Neural progenitor cell (in vitro differentiated cells): ENCODE results near the gene SLC50A1. TPM values are rescaled to one million over a fixed set of nuclear protein-coding genes. Genes with fewer than 3 reads are reported as not detected.

Experiments used
- DNase-seq: peaks from one replicate; pipeline ENCODE4 v3.0.0-alpha.2; 2016; ENCODE audit warnings: low spot score
- H2AFZ ChIP-seq: fragments of 200-600 bp; sonication (generic); replicated peaks from 2 replicates; pipeline ENCODE4 v1.6.1; 2016; ENCODE audit warnings: antibody characterized with exemption
- H3F3A ChIP-seq: fragments of 200-600 bp; sonication (generic); 2 replicates; pipeline ENCODE4 v1.6.1; 2016; ENCODE audit warnings: antibody characterized with exemption, low read depth
- H3K27ac ChIP-seq: fragments of 200-600 bp; sonication (generic); 2 replicates; pipeline ENCODE4 v1.5.1; 2016; ENCODE audit warnings: mild to moderate bottlenecking
- H3K27me3 ChIP-seq: fragments of 200-600 bp; sonication (generic); 2 replicates; pipeline ENCODE4 v1.6.1; 2016; ENCODE audit warnings: mild to moderate bottlenecking, moderate library complexity
- H3K36me3 ChIP-seq: fragments of 200-600 bp; sonication (generic); 2 replicates; pipeline ENCODE4 v1.5.1; 2016
- H3K4me1 ChIP-seq: fragments of 200-600 bp; sonication (generic); 2 replicates; pipeline ENCODE4 v1.6.1; 2016; ENCODE audit warnings: mixed run types
- H3K4me2 ChIP-seq: fragments of 200-600 bp; sonication (generic); 2 replicates; pipeline ENCODE4 v1.6.1; 2016
- H3K4me3 ChIP-seq: fragments of 200-600 bp; sonication (generic); 2 replicates; pipeline ENCODE4 v1.5.1; 2016
- H3K79me2 ChIP-seq: fragments of 200-600 bp; sonication (generic); 2 replicates; pipeline ENCODE4 v1.6.1; 2016; ENCODE audit warnings: low read depth
- H3K9ac ChIP-seq: fragments of 200-600 bp; sonication (generic); 2 replicates; pipeline ENCODE4 v1.6.1; 2016
- H3K9me3 ChIP-seq: fragments of 200-600 bp; sonication (generic); 2 replicates; pipeline ENCODE4 v1.5.1; 2016; ENCODE audit warnings: low read depth
- H4K20me1 ChIP-seq: fragments of 200-600 bp; sonication (generic); 2 replicates; pipeline ENCODE4 v1.6.1; 2016; ENCODE audit warnings: low read depth
- H3K27ac Mint-ChIP-seq: 3 replicates; pipeline ENCODE4 v1.8.0; 2021; ENCODE audit warnings: mixed read lengths
- H3K27me3 Mint-ChIP-seq: 2 replicates; pipeline ENCODE4 v1.8.0; 2022; ENCODE audit warnings: low read depth, mild to moderate bottlenecking, inconsistent platforms, moderate library complexity, mixed read lengths; ENCODE audit not compliant: insufficient read depth
- H3K36me3 Mint-ChIP-seq: 3 replicates; pipeline ENCODE4 v1.8.0; 2021; ENCODE audit warnings: mixed read lengths
- H3K4me1 Mint-ChIP-seq: 3 replicates; pipeline ENCODE4 v1.8.0; 2021; ENCODE audit warnings: mixed read lengths
- H3K4me3 Mint-ChIP-seq: 3 replicates; pipeline ENCODE4 v1.8.0; 2021; ENCODE audit warnings: mild to moderate bottlenecking, moderate library complexity, mixed read lengths
- H3K9me3 Mint-ChIP-seq: 3 replicates; pipeline ENCODE4 v1.8.0; 2020; ENCODE audit warnings: mixed read lengths
- CTCF ChIP-seq: fragments of 200-600 bp; sonication (generic); IDR thresholded peaks from 2 replicates; pipeline ENCODE4 v1.5.1; 2017; ENCODE audit warnings: antibody characterized with exemption, mild to moderate bottlenecking
- EZH2 ChIP-seq: fragments of 200-600 bp; sonication (generic); IDR thresholded peaks from 2 replicates; pipeline ENCODE4 v1.6.1; 2017; ENCODE audit warnings: antibody characterized with exemption, mild to moderate bottlenecking, moderate library complexity
- EZH2phosphoT487 ChIP-seq: fragments of 200-600 bp; sonication (generic); IDR thresholded peaks from 2 replicates; pipeline ENCODE4 v1.6.1; 2017; ENCODE audit warnings: antibody characterized with exemption
- total RNA-seq: library from RNA; depleted of rRNA; stranded (reverse); fragments of >200 nt; gene quantifications from 2 replicates; pipeline ENCODE4 v1.2.3, GENCODE V29; 2015; ENCODE audit warnings: low replicate concordance

SLC50A1 gene
- total RNA-seq, 1 donor from 2014 or later = 14.4 TPM

GRCh38 chr1:155104605-155105534 is 30.8 kb upstream of the SLC50A1 start:
- Histone ChIP-seq H3K4me1 (no peaks in the 10 kb centered on the region), H3K9ac (no peak overlapping the region), H3K36me3 (no peaks in the 10 kb centered on the region), H3K27ac (no peak overlapping the region), H2AFZ (no peak overlapping the region), H3K9me3 (no peaks in the 10 kb centered on the region), H3F3A (no peaks in the 10 kb centered on the region), H3K79me2 (no peaks in the 10 kb centered on the region), H3K4me3 (no peak overlapping the region), H3K27me3 (peaks cover 15% of the 10 kb centered on the region), H3K4me2 (no peak overlapping the region), H4K20me1 (no peaks in the 10 kb centered on the region)
- Mint-ChIP-seq H3K36me3 (no peaks in the 10 kb centered on the region), H3K4me1 (peaks cover 4% of the 10 kb centered on the region), H3K9me3 (no peaks in the 10 kb centered on the region), H3K4me3 (no peak overlapping the region), H3K27ac (no peak overlapping the region), H3K27me3 (peaks cover 8% of the 10 kb centered on the region)
- no peak for DNase-seq
- TF ChIP-seq EZH2phosphoT487 (no peak), CTCF (no peak), EZH2 (no peak)

- Histone ChIP-seq H3K79me2 (no peaks in the 10 kb centered on the region), H3K27me3 (peaks cover 15% of the 10 kb centered on the region), H3K27ac (no peak overlapping the region), H3K4me1 (no peaks in the 10 kb centered on the region), H2AFZ (peak overlapping the region; percentile 42), H3F3A (no peaks in the 10 kb centered on the region), H3K4me3 (no peak overlapping the region), H3K36me3 (no peaks in the 10 kb centered on the region), H3K9me3 (no peaks in the 10 kb centered on the region), H4K20me1 (no peaks in the 10 kb centered on the region), H3K4me2 (no peak overlapping the region), H3K9ac (no peak overlapping the region)
- TF ChIP-seq EZH2phosphoT487 = no peak
- no peak for TF ChIP-seq CTCF
- peaks cover 7% of the 10 kb centered on the region for H3K27me3 Mint-ChIP-seq
- no peak overlapping the region for H3K4me3 Mint-ChIP-seq
- H3K9me3 Mint-ChIP-seq = no peaks in the 10 kb centered on the region
- H3K36me3 Mint-ChIP-seq = no peaks in the 10 kb centered on the region
- peaks cover 4% of the 10 kb centered on the region for H3K4me1 Mint-ChIP-seq
- H3K27ac Mint-ChIP-seq = no peak overlapping the region
- no peak for DNase-seq
Observed at GRCh38 chr1:155105604-155106011, 30.0 kb upstream of the SLC50A1 start.

GRCh38 chr1:155106862-155107261 is 28.8 kb upstream of the SLC50A1 start:
- Histone ChIP-seq H3K27me3 (peaks cover 15% of the 10 kb centered on the region), H3K36me3 (no peaks in the 10 kb centered on the region), H2AFZ (no peak overlapping the region), H3K4me1 (no peaks in the 10 kb centered on the region), H3K79me2 (no peaks in the 10 kb centered on the region), H3K9me3 (no peaks in the 10 kb centered on the region), H3K4me3 (no peak overlapping the region), H3F3A (no peaks in the 10 kb centered on the region), H3K9ac (no peak overlapping the region), H3K4me2 (no peak overlapping the region), H3K27ac (no peak overlapping the region), H4K20me1 (no peaks in the 10 kb centered on the region)
- no peak for DNase-seq
- Mint-ChIP-seq H3K27ac (no peak overlapping the region), H3K27me3 (peaks cover 9% of the 10 kb centered on the region), H3K4me1 (peaks cover 6% of the 10 kb centered on the region), H3K9me3 (no peaks in the 10 kb centered on the region), H3K36me3 (no peaks in the 10 kb centered on the region), H3K4me3 (no peak overlapping the region)
- TF ChIP-seq EZH2phosphoT487 (no peak), EZH2 (no peak), CTCF (no peak)
